K562 (cell line): ENCODE data around the gene CALML4. TPM values are rescaled to one million over a fixed set of nuclear protein-coding genes. Genes with fewer than 3 reads are reported as not detected.

ENCODE experiments used
- COPS2 ChIP-seq: fragments of 450-650 bp; conservative IDR thresholded peaks from 2 replicates; pipeline ENCODE4 v1.6.1; 2016; ENCODE audit warnings: mild to moderate bottlenecking, moderate library complexity
- MTA2 ChIP-seq: fragments of 450-650 bp; IDR thresholded peaks from 2 replicates; pipeline ENCODE4 v1.6.1; 2016; ENCODE audit warnings: low read depth
- RAD21 ChIP-seq, 2 experiments: fragments of 250-450 bp in 1 of 2; fragments of 450-650 bp in 1 of 2; sonication (Bioruptor Pico) in 1 of 2; formaldehyde crosslinking in 1 of 2; IDR thresholded peaks in 1 of 2; conservative IDR thresholded peaks in 1 of 2; 2 replicates each; pipeline versions ENCODE4 v1.4.0 to v1.8.0; 2020 to 2022; ENCODE audit warnings: mild to moderate bottlenecking in 2 of 2, moderate library complexity in 1 of 2
- REST ChIP-seq, 2 experiments: fragments of 450-650 bp; formaldehyde crosslinking in 1 of 2; IDR thresholded peaks; 2 replicates each; pipeline versions ENCODE4 v1.4.0 to v1.6.1; 2014 to 2020; ENCODE audit warnings: mild to moderate bottlenecking in 2 of 2, borderline replicate concordance in 1 of 2, low read depth in 1 of 2
- RFX5 ChIP-seq: IDR thresholded peaks from 2 replicates; pipeline ENCODE4 v1.6.1; 2011; ENCODE audit warnings: low read depth, mild to moderate bottlenecking, improper control_type of control experiment, low read length
- SMARCB1 ChIP-seq: IDR thresholded peaks from 2 replicates; pipeline ENCODE4 v1.6.1; 2011; ENCODE audit warnings: improper control_type of control experiment, low read depth; ENCODE audit not compliant: insufficient read length
- ZHX1 ChIP-seq: fragments of 150-350 bp; conservative IDR thresholded peaks from 2 replicates; pipeline ENCODE4 v1.6.1; 2014; ENCODE audit warnings: low read length
- polyA plus RNA-seq, 8 experiments: library from polyadenylated mRNA; depleted of rRNA in 4 of 8; stranded (reverse) in 5 of 8; unstranded in 3 of 8; fragments of >200 nt; fragmentation: Nextera tagmentation in 2 of 8; fragmentation: Illumina TruSeq in 1 of 8; extraction: Ambion mirVana in 2 of 8; extraction: Trizol in 1 of 8; gene quantifications; 2 replicates each; pipeline versions ENCODE4 v1.2.1 to v1.2.3, GENCODE V29; 2011 to 2014; ENCODE audit warnings: inconsistent platforms in 1 of 8, missing spikeins in 1 of 8
- total RNA-seq, 7 experiments: library from RNA; depleted of rRNA in 6 of 7; stranded (reverse); fragments of >200 nt in 6 of 7; fragmentation: Illumina TruSeq in 2 of 7; extraction: Trizol in 2 of 7; gene quantifications; 2 replicates each; pipeline versions ENCODE4 v1.2.1 to v1.2.3, GENCODE V29; 2011 to 2021; ENCODE audit warnings: low replicate concordance in 1 of 7
- TF ChIP-seq, protein P1 (sequence below): fragments of 250-450 bp; sonication (Bioruptor Pico); IDR thresholded peaks from 2 replicates; pipeline ENCODE4 v1.8.0; 2021; ENCODE audit warnings: borderline replicate concordance, mild to moderate bottlenecking, moderate library complexity; ENCODE audit not compliant: poor library complexity, severe bottlenecking
- TF ChIP-seq, protein P2 (sequence below), 3 experiments: fragments of 200-800 bp in 1 of 3; fragments of 250-450 bp in 1 of 3; fragments of 450-650 bp in 1 of 3; sonication (Bioruptor Pico) in 1 of 3; sonication (Bioruptor generic) in 1 of 3; formaldehyde crosslinking in 1 of 3; IDR thresholded peaks; 2 replicates each; pipeline versions ENCODE4 v1.6.1 to v1.8.0; 2016 to 2022; ENCODE audit warnings: mild to moderate bottlenecking in 2 of 3, missing genetic modification characterization in 2 of 3, missing compliant biosample characterization in 1 of 3, moderate library complexity in 1 of 3

CALML4 gene
- total and polyA plus RNA-seq, 9 of the 15 experiments (the other 6 are each of a cell fraction or from before 2014, with no cell fraction given), result 2.8 to 30.6 (median 15.5) TPM

DNA sequence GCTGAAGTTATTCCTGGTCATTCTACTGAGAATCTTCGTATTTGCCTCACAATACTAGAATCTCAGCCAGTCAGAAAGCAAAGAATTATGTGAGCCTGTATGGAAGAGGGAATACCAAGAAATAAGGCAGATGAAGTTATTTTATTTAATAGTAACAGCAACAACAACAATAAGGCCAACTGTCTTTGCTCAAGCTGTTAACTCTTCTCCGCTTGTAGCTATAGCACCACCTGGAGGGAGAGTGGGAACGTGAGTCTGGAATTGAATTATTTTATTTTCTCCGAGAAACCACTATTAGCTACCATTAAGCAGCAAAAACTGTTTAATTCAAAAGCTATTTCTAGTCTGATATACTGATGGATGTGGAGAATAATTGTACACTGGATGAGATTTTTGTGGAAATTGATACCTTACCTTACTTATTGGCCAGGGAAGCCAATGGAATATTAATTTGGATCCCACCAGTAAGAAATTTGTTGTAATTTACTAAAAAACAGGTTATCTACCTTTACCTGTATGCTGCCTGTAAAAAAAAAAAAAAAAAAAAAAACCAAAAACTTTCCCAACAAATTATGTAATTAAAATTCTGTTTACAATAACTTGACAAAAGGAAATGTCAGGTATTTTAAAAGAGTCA lies 50.1 kb downstream of the CALML4 start (continued):
- TF ChIP-seq REST (IDR thresholded peaks at IDR 0.05; ENCODE audit: borderline replicate concordance), result peak; percentile 76
- no peak for TF ChIP-seq REST (CRISPR knock-in tag; IDR thresholded peaks at IDR 0.05; ENCODE audit: low read depth)
- TF ChIP-seq RFX5, result no peak
- TF ChIP-seq, protein P1, sequence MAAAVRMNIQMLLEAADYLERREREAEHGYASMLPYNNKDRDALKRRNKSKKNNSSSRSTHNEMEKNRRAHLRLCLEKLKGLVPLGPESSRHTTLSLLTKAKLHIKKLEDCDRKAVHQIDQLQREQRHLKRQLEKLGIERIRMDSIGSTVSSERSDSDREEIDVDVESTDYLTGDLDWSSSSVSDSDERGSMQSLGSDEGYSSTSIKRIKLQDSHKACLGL (CRISPR knock-in tag), result no peak
- no peak for TF ChIP-seq ZHX1
- TF ChIP-seq RAD21 (CRISPR knock-in tag; conservative IDR thresholded peaks at IDR 0.05 in 1 of 2, IDR thresholded peaks at IDR 0.05 in 1 of 2), result peak; percentile 84 to 85
- no peak for TF ChIP-seq SMARCB1
- TF ChIP-seq MTA2, result no peak
- no peak for TF ChIP-seq COPS2
- TF ChIP-seq, protein P2, sequence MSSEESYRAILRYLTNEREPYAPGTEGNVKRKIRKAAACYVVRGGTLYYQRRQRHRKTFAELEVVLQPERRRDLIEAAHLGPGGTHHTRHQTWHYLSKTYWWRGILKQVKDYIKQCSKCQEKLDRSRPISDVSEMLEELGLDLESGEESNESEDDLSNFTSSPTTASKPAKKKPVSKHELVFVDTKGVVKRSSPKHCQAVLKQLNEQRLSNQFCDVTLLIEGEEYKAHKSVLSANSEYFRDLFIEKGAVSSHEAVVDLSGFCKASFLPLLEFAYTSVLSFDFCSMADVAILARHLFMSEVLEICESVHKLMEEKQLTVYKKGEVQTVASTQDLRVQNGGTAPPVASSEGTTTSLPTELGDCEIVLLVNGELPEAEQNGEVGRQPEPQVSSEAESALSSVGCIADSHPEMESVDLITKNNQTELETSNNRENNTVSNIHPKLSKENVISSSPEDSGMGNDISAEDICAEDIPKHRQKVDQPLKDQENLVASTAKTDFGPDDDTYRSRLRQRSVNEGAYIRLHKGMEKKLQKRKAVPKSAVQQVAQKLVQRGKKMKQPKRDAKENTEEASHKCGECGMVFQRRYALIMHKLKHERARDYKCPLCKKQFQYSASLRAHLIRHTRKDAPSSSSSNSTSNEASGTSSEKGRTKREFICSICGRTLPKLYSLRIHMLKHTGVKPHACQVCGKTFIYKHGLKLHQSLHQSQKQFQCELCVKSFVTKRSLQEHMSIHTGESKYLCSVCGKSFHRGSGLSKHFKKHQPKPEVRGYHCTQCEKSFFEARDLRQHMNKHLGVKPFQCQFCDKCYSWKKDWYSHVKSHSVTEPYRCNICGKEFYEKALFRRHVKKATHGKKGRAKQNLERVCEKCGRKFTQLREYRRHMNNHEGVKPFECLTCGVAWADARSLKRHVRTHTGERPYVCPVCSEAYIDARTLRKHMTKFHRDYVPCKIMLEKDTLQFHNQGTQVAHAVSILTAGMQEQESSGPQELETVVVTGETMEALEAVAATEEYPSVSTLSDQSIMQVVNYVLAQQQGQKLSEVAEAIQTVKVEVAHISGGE (CRISPR knock-in tag; IDR thresholded peaks at IDR 0.05), result no peak
